Keratinocyte (primary cell): ENCODE measurements around the gene RO60. TPM values are rescaled to one million over a fixed set of nuclear protein-coding genes. Genes with fewer than 3 reads are reported as not detected.
A peak's percentile ranks its signal among the peaks of the same experiment; 100 is the strongest.

ENCODE experiments used
- DNase-seq: peaks from one replicate; pipeline ENCODE4 v3.0.0-alpha.2; 2011; ENCODE audit warnings: low read depth, missing footprints, low spot score
- FAIRE-seq: peaks from 2 replicates; lab custom pipeline; 2011; peaks lifted over from hg19 to GRCh38; lab: Jason Lieb, UNC
- H2AFZ ChIP-seq: 2 replicates; pipeline ENCODE4 v1.6.0; 2012; ENCODE audit warnings: low read length, control low read depth, inconsistent platforms; ENCODE audit not compliant: control insufficient read depth
- H3K27ac ChIP-seq: 2 replicates; pipeline ENCODE4 v1.5.1; 2011; ENCODE audit warnings: low read length; ENCODE audit not compliant: control insufficient read depth, insufficient read depth
- H3K27me3 ChIP-seq: 3 replicates; pipeline ENCODE4 v1.6.0; 2011; ENCODE audit warnings: low read length; ENCODE audit not compliant: control insufficient read depth, insufficient read depth; ENCODE audit errors: extremely low read depth
- H3K36me3 ChIP-seq, 2 experiments: 2 replicates in 1 of 2; 3 replicates in 1 of 2; pipeline ENCODE4 v1.5.1; 2011; ENCODE audit warnings: low read length in 2 of 2, mild to moderate bottlenecking in 1 of 2; ENCODE audit not compliant: control insufficient read depth in 2 of 2, insufficient read depth in 2 of 2; ENCODE audit errors: extremely low read depth in 1 of 2
- H3K4me1 ChIP-seq: 3 replicates; pipeline ENCODE4 v1.5.1; 2011; ENCODE audit warnings: low read length; ENCODE audit not compliant: control insufficient read depth, insufficient read depth; ENCODE audit errors: extremely low read depth
- H3K4me2 ChIP-seq: 3 replicates; pipeline ENCODE4 v1.6.0; 2011; ENCODE audit warnings: low read depth, low read length; ENCODE audit not compliant: control insufficient read depth, insufficient read depth; ENCODE audit errors: extremely low read depth
- H3K4me3 ChIP-seq, 3 experiments: fragments of 200-600 bp in 1 of 3; sonication (generic) in 1 of 3; 2 replicates in 2 of 3; 3 replicates in 1 of 3; pipeline ENCODE4 v1.5.1; 2011 to 2016; ENCODE audit warnings: low read length in 3 of 3, mild to moderate bottlenecking in 3 of 3, control low read depth in 2 of 3, inconsistent platforms in 1 of 3, low read depth in 1 of 3, mixed read lengths in 1 of 3, mixed run types in 1 of 3, moderate library complexity in 1 of 3; ENCODE audit not compliant: control insufficient read depth in 2 of 3, insufficient read depth in 2 of 3; ENCODE audit errors: extremely low read depth in 1 of 3
- H3K79me2 ChIP-seq: 2 replicates; pipeline ENCODE4 v1.6.0; 2012; ENCODE audit warnings: low read length; ENCODE audit not compliant: control insufficient read depth, insufficient read depth
- H3K9ac ChIP-seq: 3 replicates; pipeline ENCODE4 v1.6.0; 2011; ENCODE audit warnings: low read length; ENCODE audit not compliant: control insufficient read depth, insufficient read depth; ENCODE audit errors: extremely low read depth
- H3K9me1 ChIP-seq: 3 replicates; pipeline ENCODE4 v1.6.0; 2011; ENCODE audit warnings: low read length; ENCODE audit not compliant: control insufficient read depth, insufficient read depth; ENCODE audit errors: extremely low read depth
- H3K9me3 ChIP-seq: 2 replicates; pipeline ENCODE4 v1.5.1; 2012; ENCODE audit warnings: low read depth, low read length; ENCODE audit not compliant: control insufficient read depth
- H4K20me1 ChIP-seq: 3 replicates; pipeline ENCODE4 v1.6.0; 2011; ENCODE audit warnings: low read length; ENCODE audit not compliant: control insufficient read depth, insufficient read depth; ENCODE audit errors: extremely low read depth
- CTCF ChIP-seq, 3 experiments: IDR thresholded peaks in 1 of 3; conservative IDR thresholded peaks in 1 of 3; optimal IDR thresholded peaks in 1 of 3; 2 replicates in 2 of 3; 3 replicates in 1 of 3; pipeline versions ENCODE3 to v1.5.1; 2011; ENCODE audit warnings: low read length in 3 of 3, mild to moderate bottlenecking in 3 of 3, moderate library complexity in 2 of 3, control low read depth in 1 of 3, inconsistent platforms in 1 of 3; ENCODE audit not compliant: insufficient read depth in 2 of 3; ENCODE audit errors: extremely low read depth in 1 of 3
- EZH2 ChIP-seq: IDR thresholded peaks from one replicate; pipeline ENCODE4 v1.6.1; 2012; ENCODE audit warnings: inconsistent platforms, mild to moderate bottlenecking, low read length, moderate library complexity
- dilution Hi-C: fragments of 300-500 bp; cut with MboI; formaldehyde crosslinking; loops from one replicate; pipeline ENCODE4 v1.7.0; 2020; ENCODE audit warnings: low sequenced_read_pairs; ENCODE audit not compliant: extremely low pct_ligation_motif_present
- polyA plus RNA-seq, 5 experiments: library from polyadenylated mRNA; depleted of rRNA in 3 of 5; stranded (reverse) in 3 of 5; stranded (forward) in 1 of 5; unstranded in 1 of 5; fragments of >200 nt; gene quantifications; 1 replicate in 1 of 5; 2 replicates in 3 of 5; 3 replicates in 1 of 5; pipeline versions ENCODE4 v1.2.1 to v1.2.3, GENCODE V29; 2011 to 2012; ENCODE audit warnings: missing spikeins in 2 of 5, low read depth in 1 of 5, low replicate concordance in 1 of 5

Gene RO60
- polyA plus RNA-seq, 1 donor (not counting 4 experiments of a cell fraction or from before 2014, with no cell fraction given): 25.6 TPM

DNA sequence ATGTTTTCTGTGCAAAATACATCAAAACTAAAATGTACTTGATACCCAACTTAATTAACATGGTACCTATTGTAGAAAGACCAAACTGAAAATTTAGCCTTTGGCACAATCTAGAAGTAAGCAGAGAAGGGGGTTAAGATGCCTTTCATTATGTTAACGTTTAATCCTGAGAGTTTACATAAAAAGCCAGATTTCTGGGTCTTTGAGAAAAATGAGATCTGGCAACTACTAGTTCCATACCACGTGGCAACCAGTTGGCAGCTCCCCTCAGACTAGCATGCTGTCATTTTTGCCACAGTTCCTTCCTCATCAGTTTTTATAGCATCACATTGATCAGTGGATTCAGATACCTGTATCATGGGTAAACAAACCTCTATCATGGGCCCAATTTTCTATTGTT, 1.5 kb downstream of the RO60 start:
- FAIRE-seq: no peak
- dilution Hi-C loops: no loop called here
- peak overlapping the region; percentile 29 for H2AFZ ChIP-seq

DNA sequence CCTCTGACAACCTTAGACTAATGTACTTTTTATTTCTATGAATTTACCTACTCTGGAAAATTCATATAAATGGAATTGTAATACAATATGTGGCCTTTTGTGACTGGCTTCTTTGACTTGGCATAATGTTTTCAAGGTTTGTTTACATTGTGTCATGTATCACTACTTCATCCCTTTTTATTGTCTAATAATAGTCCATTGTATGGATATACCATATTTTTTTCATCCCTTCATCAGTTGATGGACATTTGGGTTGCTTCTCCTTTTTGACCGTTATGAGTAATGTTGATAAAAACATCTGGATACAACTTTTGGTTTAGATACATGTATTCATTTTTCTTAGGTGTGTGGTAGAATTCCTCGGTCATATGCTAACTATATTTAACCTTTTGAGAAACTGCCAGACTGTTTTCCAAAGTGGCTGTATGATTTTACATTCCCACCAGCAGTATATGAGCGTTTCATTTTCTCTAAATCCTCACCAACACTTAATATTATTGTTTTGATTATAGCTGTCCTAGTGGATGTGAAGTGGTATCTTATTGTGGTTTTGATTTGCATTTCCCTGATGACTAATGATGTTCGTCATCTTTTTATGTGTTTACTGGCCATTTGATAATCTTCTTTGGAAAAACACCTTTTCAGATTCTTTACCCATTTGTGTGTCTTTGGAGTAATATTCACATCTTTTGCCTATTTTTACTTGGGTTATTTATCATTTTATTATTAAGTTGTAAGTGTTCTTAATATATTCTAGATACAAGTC, 3.5 kb downstream of the RO60 start:
- Histone ChIP-seq H3K79me2 (peaks cover 83% of the 10 kb centered on the region), H3K36me3 (no peaks in the 10 kb centered on the region), H3K9ac (no peak overlapping the region), H2AFZ (no peak overlapping the region), H3K27me3 (no peaks in the 10 kb centered on the region), H3K9me3 (no peaks in the 10 kb centered on the region), H3K27ac (no peak overlapping the region), H3K4me3 (no peak overlapping the region), H3K4me1 (peaks cover 8% of the 10 kb centered on the region), H4K20me1 (no peaks in the 10 kb centered on the region), H3K9me1 (no peaks in the 10 kb centered on the region), H3K4me2 (no peak overlapping the region)
- dilution Hi-C loops: no loop called here
- FAIRE-seq: no peak
- TF ChIP-seq CTCF (optimal IDR thresholded peaks at IDR 0.05 in 1 of 3, IDR thresholded peaks at IDR 0.05 in 1 of 3, conservative IDR thresholded peaks at IDR 0.05 in 1 of 3; ENCODE audit: extremely low read depth in 1 of 3, insufficient read depth in 2 of 3, low read length in 3 of 3): no peak
- no peak for TF ChIP-seq EZH2
- no peak for DNase-seq

More for the DNA sequence above, 1.5 kb downstream of the RO60 start:
- DNase-seq: no peak
- Histone ChIP-seq H3K9me3 (no peaks in the 10 kb centered on the region), H4K20me1 (no peaks in the 10 kb centered on the region), H3K27ac (peak overlapping the region; percentile 94), H3K4me1 (peaks cover 18% of the 10 kb centered on the region), H3K36me3 (peaks cover 0 to 3% of the 10 kb centered on the region in 2 experiments), H3K9ac (peak overlapping the region; percentile 98), H3K27me3 (no peaks in the 10 kb centered on the region), H3K9me1 (no peaks in the 10 kb centered on the region), H3K4me3 (peak overlapping the region; percentile 74 to 98 (median 82)), H3K79me2 (peaks cover 87% of the 10 kb centered on the region), H3K4me2 (peak overlapping the region; percentile 99)
- TF ChIP-seq CTCF (optimal IDR thresholded peaks at IDR 0.05 in 1 of 3, IDR thresholded peaks at IDR 0.05 in 1 of 3, conservative IDR thresholded peaks at IDR 0.05 in 1 of 3; ENCODE audit: extremely low read depth in 1 of 3, insufficient read depth in 2 of 3, low read length in 3 of 3) (no peak), EZH2 (no peak)
